ENCODE measurements around the gene DEAF1.

- no peak for TF ChIP-seq CTCF (conservative IDR thresholded peaks at IDR 0.05 in 1 of 2, IDR thresholded peaks at IDR 0.05 in 1 of 2; ENCODE audit: low read depth in 1 of 2, low read length in 2 of 2)
- TF ChIP-seq EZH2 (IDR thresholded peaks at IDR 0.05; ENCODE audit: low read length, missing control alignments) = no peak
Observed at GRCh38 chr11:606245-606644, 88.8 kb downstream of the DEAF1 start.

Measured in fibroblast of lung (primary cell).